ENCODE results near the gene TRIM10.
"Not testable (repeated sequence)": the region's sequence is repeated elsewhere in the genome, so short reads cannot be mapped to it uniquely, and the experiment has no call there.

Gene TRIM10

GRCh38 chr6:30127238-30128093, 33.5 kb downstream of the TRIM10 start:
- no peak for DNase-seq

GRCh38 chr6:30122515-30122914, 38.5 kb downstream of the TRIM10 start:
- no peak for DNase-seq

- DNase-seq, result no peak
These were observed 39.3 kb downstream of the TRIM10 start for GRCh38 chr6:30121446-30122366.

GRCh38 chr6:30118691-30119090, 42.3 kb downstream of the TRIM10 start:
- DNase-seq, result not testable (repeated sequence)

GRCh38 chr6:30116724-30117123, 44.3 kb downstream of the TRIM10 start:
- DNase-seq, result no peak

- no peak for DNase-seq
These were observed 47.2 kb downstream of the TRIM10 start for GRCh38 chr6:30113841-30114240.

- no peak for DNase-seq
These were observed 47.8 kb downstream of the TRIM10 start, which contains the start of gene TRIM31 for GRCh38 chr6:30113003-30113759. Gene TRIM31, minus strand, starts transcription at chr6:30113090. Its CDS starts 285 bp downstream, at chr6:30112805.

- no peak for DNase-seq
These were observed 48.5 kb downstream of the TRIM10 start for GRCh38 chr6:30112402-30112994.

- no peak for DNase-seq
These were observed 49.6 kb downstream of the TRIM10 start for GRCh38 chr6:30111266-30111856.

- no peak for DNase-seq
These were observed 56.4 kb downstream of the TRIM10 start for GRCh38 chr6:30104661-30105060.

GRCh38 chr6:30103872-30104179, 57.2 kb downstream of the TRIM10 start:
- no peak for DNase-seq

- peak; percentile 69 for DNase-seq
These were observed 57.8 kb downstream of the TRIM10 start for GRCh38 chr6:30102970-30103871.

- DNase-seq, result no peak
These were observed 58.5 kb downstream of the TRIM10 start for GRCh38 chr6:30102414-30102969.

Measured in NCI-H2029 treated with DMSO at 0.1 percent for 48 hours (cell line).